ENCODE measurements around the gene BAIAP2. TPM values are rescaled to one million over a fixed set of nuclear protein-coding genes. Genes with fewer than 3 reads are reported as not detected.

BAIAP2 gene
- total and polyA plus RNA-seq, 9 donors: 12.0 to 80.6 (median 23.2) TPM

DNA sequence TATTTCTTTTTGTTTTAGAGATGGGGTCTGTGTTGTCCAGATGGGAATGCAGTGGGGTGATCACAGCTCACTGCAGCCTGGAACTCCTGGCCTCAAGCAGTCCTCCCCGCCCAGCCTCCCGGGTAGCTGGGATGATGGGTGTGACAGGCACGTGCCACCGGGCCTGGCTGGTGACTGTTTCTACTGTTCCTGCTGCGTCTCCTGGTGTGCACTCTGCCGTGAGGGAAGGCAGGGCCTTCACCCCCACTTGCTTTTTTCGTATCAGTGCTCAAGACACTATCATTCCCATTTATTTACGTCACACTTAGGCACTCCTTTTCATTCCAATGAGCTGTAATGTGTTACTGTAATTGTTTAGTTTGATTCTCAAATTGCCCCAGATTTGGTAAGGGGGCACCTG is 105.1 kb downstream of the BAIAP2 start:
- Histone ChIP-seq H3K27me3 (no peaks in the 10 kb centered on the region), H3K9me3 (no peaks in the 10 kb centered on the region), H3K36me3 (no peaks in the 10 kb centered on the region), H3K4me1 (ENCODE audit: insufficient read depth) (peaks cover 3% of the 10 kb centered on the region), H3K4me3 (no peak overlapping the region), H3K27ac (no peak overlapping the region)
- TF ChIP-seq, protein P1, sequence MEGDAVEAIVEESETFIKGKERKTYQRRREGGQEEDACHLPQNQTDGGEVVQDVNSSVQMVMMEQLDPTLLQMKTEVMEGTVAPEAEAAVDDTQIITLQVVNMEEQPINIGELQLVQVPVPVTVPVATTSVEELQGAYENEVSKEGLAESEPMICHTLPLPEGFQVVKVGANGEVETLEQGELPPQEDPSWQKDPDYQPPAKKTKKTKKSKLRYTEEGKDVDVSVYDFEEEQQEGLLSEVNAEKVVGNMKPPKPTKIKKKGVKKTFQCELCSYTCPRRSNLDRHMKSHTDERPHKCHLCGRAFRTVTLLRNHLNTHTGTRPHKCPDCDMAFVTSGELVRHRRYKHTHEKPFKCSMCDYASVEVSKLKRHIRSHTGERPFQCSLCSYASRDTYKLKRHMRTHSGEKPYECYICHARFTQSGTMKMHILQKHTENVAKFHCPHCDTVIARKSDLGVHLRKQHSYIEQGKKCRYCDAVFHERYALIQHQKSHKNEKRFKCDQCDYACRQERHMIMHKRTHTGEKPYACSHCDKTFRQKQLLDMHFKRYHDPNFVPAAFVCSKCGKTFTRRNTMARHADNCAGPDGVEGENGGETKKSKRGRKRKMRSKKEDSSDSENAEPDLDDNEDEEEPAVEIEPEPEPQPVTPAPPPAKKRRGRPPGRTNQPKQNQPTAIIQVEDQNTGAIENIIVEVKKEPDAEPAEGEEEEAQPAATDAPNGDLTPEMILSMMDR (IDR thresholded peaks at IDR 0.05): no peak
- TF ChIP-seq EP300 (IDR thresholded peaks at IDR 0.05): no peak
- no peak for TF ChIP-seq POLR2A (IDR thresholded peaks at IDR 0.05)
- 68 to 79% (median 73%) methylated on average over 8 of the region's 8 CpGs for WGBS, 3 donors
- DNase-seq: no peak
- intact Hi-C loops (cut with DNase I): loop anchor here in 3 of 4 donors (5.0 to 10.0 kb wide), 4 partner anchors 65 to 102 kb away; partner anchors contain the start of gene CEP131 (in 1 of the 3)

- Histone ChIP-seq H3K27ac (no peak overlapping the region), H3K4me3 (no peak overlapping the region), H3K9me3 (no peaks in the 10 kb centered on the region), H3K27me3 (no peaks in the 10 kb centered on the region), H3K4me1 (ENCODE audit: insufficient read depth) (peaks cover 3% of the 10 kb centered on the region), H3K36me3 (no peaks in the 10 kb centered on the region)
- intact Hi-C loops (cut with DNase I): loop anchor here in 3 of 4 donors (5.0 to 10.0 kb wide), 4 partner anchors 64 to 102 kb away; partner anchors contain the start of gene CEP131 (in 1 of the 3)
- TF ChIP-seq, protein P1 (IDR thresholded peaks at IDR 0.05): no peak
- no peak for TF ChIP-seq POLR2A (IDR thresholded peaks at IDR 0.05)
- no peak for TF ChIP-seq EP300 (IDR thresholded peaks at IDR 0.05)
- WGBS, 3 donors: 92 to 93% (median 92%) methylated on average over 37 of the region's 37 CpGs
- no peak for DNase-seq
These were observed 105.7 kb downstream of the BAIAP2 start for GRCh38 chr17:81140695-81141094.

DNA sequence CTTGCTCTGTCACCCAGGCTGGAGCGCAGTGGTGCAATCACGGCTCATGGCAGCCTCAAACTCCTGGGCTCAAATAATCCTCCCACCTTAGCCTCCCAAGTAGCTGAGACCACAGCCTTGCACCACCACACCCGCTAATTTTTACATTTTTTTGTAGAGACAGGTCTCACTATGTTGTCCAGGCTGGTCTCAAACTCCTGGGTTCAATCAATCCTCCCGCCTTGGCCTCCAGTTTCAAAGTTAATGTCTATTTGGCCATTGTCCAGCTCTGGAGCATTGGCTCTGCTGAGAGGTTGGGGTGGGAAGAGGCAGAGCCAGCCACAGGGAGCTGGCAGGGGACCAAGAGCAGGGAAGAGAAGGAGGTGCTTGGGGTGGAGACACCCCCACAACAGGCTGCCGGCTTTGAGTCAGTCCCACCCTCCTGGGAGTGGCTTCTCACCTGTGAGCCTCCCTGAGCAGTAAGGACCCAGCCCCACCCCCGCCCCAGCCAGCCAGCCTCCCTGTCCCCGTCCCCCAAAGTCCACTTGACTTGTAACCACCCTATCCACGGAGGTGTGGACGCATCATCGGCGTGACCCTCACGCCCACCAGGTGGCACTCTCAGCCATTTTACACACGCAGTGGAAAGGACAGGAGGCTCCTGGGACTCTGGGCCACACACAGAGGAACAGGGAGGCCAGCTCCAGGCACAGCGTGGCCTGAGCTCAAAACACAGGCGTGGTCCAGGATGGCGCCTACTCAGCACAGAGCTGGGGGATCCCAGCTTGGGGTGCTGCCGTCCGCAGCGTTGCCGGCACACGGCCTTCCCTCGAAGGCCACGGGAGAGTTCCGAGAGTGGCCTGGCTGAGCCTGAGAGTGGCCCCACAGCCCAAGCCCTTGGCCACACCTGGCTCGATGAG is 107.6 kb downstream of the BAIAP2 start:
- intact Hi-C loops (cut with DNase I): loop anchor here in 3 of 4 donors (2.0 to 10.0 kb wide), 5 partner anchors 62 to 100 kb away; partner anchors contain the start of gene CEP131 (in 1 of the 3)
- WGBS, 3 donors: 22 to 27% (median 27%) methylated on average over 16 to 25 of the region's 25 CpGs
- Histone ChIP-seq H3K27ac (no peak overlapping the region), H3K36me3 (no peaks in the 10 kb centered on the region), H3K4me1 (ENCODE audit: insufficient read depth) (peaks cover 3% of the 10 kb centered on the region), H3K4me3 (no peak overlapping the region), H3K9me3 (no peaks in the 10 kb centered on the region), H3K27me3 (no peaks in the 10 kb centered on the region)
- TF ChIP-seq, protein P1 (IDR thresholded peaks at IDR 0.05): peak; percentile 33 to 45 (median 43)
- TF ChIP-seq POLR2A (IDR thresholded peaks at IDR 0.05) (no peak), EP300 (IDR thresholded peaks at IDR 0.05) (no peak)
- peak; percentile 64 to 84 (median 76) for DNase-seq

GRCh38 chr17:81143200-81143527 is 108.2 kb downstream of the BAIAP2 start:
- Histone ChIP-seq H3K27me3 (no peaks in the 10 kb centered on the region), H3K4me3 (no peak overlapping the region), H3K4me1 (ENCODE audit: insufficient read depth) (peaks cover 3% of the 10 kb centered on the region), H3K27ac (no peak overlapping the region), H3K9me3 (no peaks in the 10 kb centered on the region), H3K36me3 (no peaks in the 10 kb centered on the region)
- 59 to 80% (median 62%) methylated on average over 9 to 11 of the region's 11 CpGs for WGBS, 3 donors
- no peak for TF ChIP-seq EP300 (IDR thresholded peaks at IDR 0.05)
- no peak for TF ChIP-seq POLR2A (IDR thresholded peaks at IDR 0.05)
- TF ChIP-seq, protein P1 (IDR thresholded peaks at IDR 0.05): no peak
- DNase-seq: no peak
- intact Hi-C loops (cut with DNase I): loop anchor here in 3 of 4 donors (2.0 to 10.0 kb wide), 5 partner anchors 62 to 100 kb away; partner anchors contain the start of gene CEP131 (in 1 of the 3)
